Pancreas (tissue), 10 donors: Measurements from ENCODE around the gene CLEC3B. TPM values are rescaled to one million over a fixed set of nuclear protein-coding genes. Genes with fewer than 3 reads are reported as not detected.

Experiments used
- ATAC-seq, 4 donors: fragments of 200-7000 bp; cut with Tn5 transposase; one replicate each; pipeline versions ENCODE4 v1.8.0 to v1.9.1; 2020; ENCODE audit warnings: mild to moderate bottlenecking in 4 of 4, moderate library complexity in 4 of 4
- DNase-seq, 6 donors: peaks; one replicate each; pipeline ENCODE4 v3.0.0-alpha.2; 2020
- FAIRE-seq: peaks from 2 replicates; lab custom pipeline; 2012; peaks lifted over from hg19 to GRCh38; lab: Jason Lieb, UNC
- H3K27ac ChIP-seq, 4 donors: fragments of 200-600 bp; sonication (generic); 1 replicate in 3 of 4; 2 replicates in 1 of 4; pipeline versions ENCODE4 v1.5.0 to v1.8.0; 2020
- H3K27me3 ChIP-seq, 4 donors: fragments of 200-600 bp; one replicate each; pipeline ENCODE4 v1.8.0; 2021
- H3K36me3 ChIP-seq, 3 donors: fragments of 200-600 bp; sonication (generic) in 1 of 3; one replicate each; pipeline versions ENCODE4 v1.5.0 to v1.8.0; 2020 to 2021
- H3K4me1 ChIP-seq, 3 donors: fragments of 200-600 bp; one replicate each; pipeline ENCODE4 v1.8.0; 2021
- H3K4me3 ChIP-seq, 4 donors: fragments of 200-600 bp; sonication (generic) in 2 of 4; one replicate each; pipeline versions ENCODE4 v1.5.0 to v1.8.0; 2020 to 2021
- H3K9me3 ChIP-seq, 4 donors: fragments of 200-600 bp; one replicate each; pipeline ENCODE4 v1.8.0; 2021
- WGBS, 2 donors: extraction: QIAGEN DNeasy Blood & Tissue Kit; methylation state at CpG; one replicate each; pipeline ENCODE4 v1.1.7; 2013; 5-methylcytosine and 5-hydroxymethylcytosine counted together
- intact Hi-C, 3 donors: fragments of 100-400 bp; cut with DNase I; formaldehyde crosslinking; loops; one replicate each; pipeline versions ENCODE4 v1.11.1 to v1.14.2; 2022
- polyA plus RNA-seq, 2 donors: library from polyadenylated mRNA; stranded (reverse); fragments of 200-250 nt; gene quantifications; one replicate each; pipeline ENCODE4 v1.2.3, GENCODE V29; 2013
- total RNA-seq, 6 donors: library from RNA; stranded (reverse); fragmentation: NEBNext Ultra II Directional in 4 of 6; extraction: Animal tissue kit (Norgen Biotek cat#: 25700) in 4 of 6; gene quantifications; one replicate each; pipeline versions ENCODE4 v1.2.1 to v1.2.4, GENCODE V29; 2021 to 2023
- TF ChIP-seq, protein P1 (sequence below), 4 donors: fragments of 200-600 bp; sonication (generic) in 3 of 4; IDR thresholded peaks; one replicate each; pipeline versions ENCODE4 v1.5.0 to v1.8.0; 2021; ENCODE audit warnings: antibody characterized with exemption in 4 of 4
- donor health status: healthy with polysubstance abuse.
- donor health status: DM: no; HTN: no; CAD: no; lungs with moderate emphysema.
- donor health status: DM: no; HTN: no; CAD: no.
- donor health status: control.
- donor health status: control.
- donor health status: Bipolar disorder and iron deficiency.
- donor health status: DM: yes; HTN: yes; CAD: no.
- donor health status: DM: no; HTN: no; CAD: no.
- donor health status: DM: no; HTN: no; CAD: no.
- donor health status: DM: yes; HTN: yes; CAD: no.

CLEC3B gene
- total and polyA plus RNA-seq, 8 donors, result 1.3 to 31.9 (median 7.8) TPM

DNA sequence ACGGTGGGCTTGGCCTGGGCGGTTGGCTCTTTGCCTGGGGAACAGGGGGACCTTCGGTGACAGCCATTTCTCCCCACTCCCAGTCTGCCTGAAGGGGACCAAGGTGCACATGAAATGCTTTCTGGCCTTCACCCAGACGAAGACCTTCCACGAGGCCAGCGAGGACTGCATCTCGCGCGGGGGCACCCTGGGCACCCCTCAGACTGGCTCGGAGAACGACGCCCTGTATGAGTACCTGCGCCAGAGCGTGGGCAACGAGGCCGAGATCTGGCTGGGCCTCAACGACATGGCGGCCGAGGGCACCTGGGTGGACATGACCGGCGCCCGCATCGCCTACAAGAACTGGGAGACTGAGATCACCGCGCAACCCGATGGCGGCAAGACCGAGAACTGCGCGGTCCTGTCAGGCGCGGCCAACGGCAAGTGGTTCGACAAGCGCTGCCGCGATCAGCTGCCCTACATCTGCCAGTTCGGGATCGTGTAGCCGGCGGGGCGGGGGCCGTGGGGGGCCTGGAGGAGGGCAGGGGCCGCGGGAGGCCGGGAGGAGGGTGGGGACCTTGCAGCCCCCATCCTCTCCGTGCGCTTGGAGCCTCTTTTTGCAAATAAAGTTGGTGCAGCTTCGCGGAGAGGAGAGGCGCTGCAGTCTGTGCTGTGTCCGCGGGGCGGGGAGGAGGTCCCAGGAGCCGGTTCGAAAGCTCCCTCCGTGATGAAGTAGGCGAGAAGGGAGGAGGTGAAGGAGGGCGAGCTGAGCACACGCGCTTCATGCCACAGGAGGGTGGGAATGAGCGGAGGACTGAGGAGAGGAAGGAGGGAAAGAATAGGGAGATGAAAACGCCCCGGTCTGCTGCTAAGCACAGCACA is 9.6 kb downstream of the CLEC3B start:
- Histone ChIP-seq H3K4me1 (peaks cover 0 to 3% (median 0%) of the 10 kb centered on the region in 3 donors), H3K4me3 (peak overlapping the region in 1 of 4 donors; percentile 33), H3K36me3 (no peaks in the 10 kb centered on the region), H3K27ac (no peak overlapping the region), H3K9me3 (no peaks in the 10 kb centered on the region), H3K27me3 (no peaks in the 10 kb centered on the region)
- TF ChIP-seq, protein P1, sequence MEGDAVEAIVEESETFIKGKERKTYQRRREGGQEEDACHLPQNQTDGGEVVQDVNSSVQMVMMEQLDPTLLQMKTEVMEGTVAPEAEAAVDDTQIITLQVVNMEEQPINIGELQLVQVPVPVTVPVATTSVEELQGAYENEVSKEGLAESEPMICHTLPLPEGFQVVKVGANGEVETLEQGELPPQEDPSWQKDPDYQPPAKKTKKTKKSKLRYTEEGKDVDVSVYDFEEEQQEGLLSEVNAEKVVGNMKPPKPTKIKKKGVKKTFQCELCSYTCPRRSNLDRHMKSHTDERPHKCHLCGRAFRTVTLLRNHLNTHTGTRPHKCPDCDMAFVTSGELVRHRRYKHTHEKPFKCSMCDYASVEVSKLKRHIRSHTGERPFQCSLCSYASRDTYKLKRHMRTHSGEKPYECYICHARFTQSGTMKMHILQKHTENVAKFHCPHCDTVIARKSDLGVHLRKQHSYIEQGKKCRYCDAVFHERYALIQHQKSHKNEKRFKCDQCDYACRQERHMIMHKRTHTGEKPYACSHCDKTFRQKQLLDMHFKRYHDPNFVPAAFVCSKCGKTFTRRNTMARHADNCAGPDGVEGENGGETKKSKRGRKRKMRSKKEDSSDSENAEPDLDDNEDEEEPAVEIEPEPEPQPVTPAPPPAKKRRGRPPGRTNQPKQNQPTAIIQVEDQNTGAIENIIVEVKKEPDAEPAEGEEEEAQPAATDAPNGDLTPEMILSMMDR (IDR thresholded peaks at IDR 0.05), result no peak
- ATAC-seq (peak in 3 of 4 donors; percentile 5 to 11 (median 10)), DNase-seq (peak in 3 of 6 donors; percentile 28 to 67 (median 62)), FAIRE-seq (no peak)
- intact Hi-C loops, result loop anchor here in 2 of 3 donors (5.0 to 10.0 kb wide), 3 partner anchors 177 to 462 kb away; no protein-coding TSS in a partner anchor
- 25 to 28% methylated on average over 64 of the region's 64 CpGs for WGBS, 2 donors

- Histone ChIP-seq H3K4me1 (peaks cover 0 to 10% (median 0%) of the 10 kb centered on the region in 3 donors), H3K27ac (no peak overlapping the region), H3K36me3 (no peaks in the 10 kb centered on the region), H3K4me3 (no peak overlapping the region), H3K27me3 (no peaks in the 10 kb centered on the region), H3K9me3 (no peaks in the 10 kb centered on the region)
- 1 to 2% methylated on average over 11 of the region's 11 CpGs for WGBS, 2 donors
- TF ChIP-seq, protein P1 (IDR thresholded peaks at IDR 0.05), result peak; percentile 83 to 90 (median 86)
- ATAC-seq (peak; percentile 88 to 92 (median 90)), DNase-seq (peak; percentile 87 to 95 (median 90)), FAIRE-seq (peak; percentile 43)
- intact Hi-C loops, result loop anchor here in 2 of 3 donors (5.0 to 10.0 kb wide), 3 partner anchors 174 to 459 kb away; no protein-coding TSS in a partner anchor
These were observed 11.8 kb downstream of the CLEC3B start for GRCh38 chr3:45037720-45038455.

DNA sequence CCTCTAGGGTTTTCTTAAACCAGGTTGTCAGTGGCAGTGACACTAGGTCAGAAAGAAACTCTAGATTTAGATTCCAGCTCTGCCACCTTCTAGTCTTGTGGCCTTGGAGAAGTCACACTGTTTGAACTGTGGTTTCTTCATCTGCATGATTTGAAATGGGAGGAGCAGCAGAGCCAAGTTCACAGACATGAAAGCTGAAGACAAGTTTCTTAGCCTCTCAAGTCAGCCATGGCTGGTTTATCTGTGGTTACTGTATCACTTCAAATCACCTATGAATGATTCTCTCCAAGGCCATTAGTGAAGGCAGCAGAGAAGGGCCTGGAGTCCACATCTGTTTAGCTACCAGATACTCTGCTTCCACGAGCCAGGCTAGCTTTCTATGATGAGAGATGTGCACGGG is 15.6 kb downstream of the CLEC3B start:
- no peaks in the 10 kb centered on the region for H3K9me3 ChIP-seq
- intact Hi-C loops, result loop anchor here in 1 of 3 donors (10.0 kb wide), 1 partner anchor 163 kb away; no protein-coding TSS in a partner anchor
- WGBS, 2 donors, result 64 to 72% methylated on average over 2 of the region's 2 CpGs
- no peaks in the 10 kb centered on the region for H3K36me3 ChIP-seq
- no peak overlapping the region for H3K4me3 ChIP-seq
- FAIRE-seq, result no peak
- TF ChIP-seq, protein P1 (IDR thresholded peaks at IDR 0.05), result no peak
- DNase-seq, result no peak
- H3K4me1 ChIP-seq, result peaks cover 0 to 7% (median 0%) of the 10 kb centered on the region in 3 donors
- H3K27ac ChIP-seq, result no peak overlapping the region
- no peaks in the 10 kb centered on the region for H3K27me3 ChIP-seq
- ATAC-seq, result no peak

GRCh38 chr3:45042162-45042561 is 16.1 kb downstream of the CLEC3B start:
- FAIRE-seq, result no peak
- intact Hi-C loops, result loop anchor here in 1 of 3 donors (10.0 kb wide), 1 partner anchor 163 kb away; no protein-coding TSS in a partner anchor
- TF ChIP-seq, protein P1 (IDR thresholded peaks at IDR 0.05), result no peak
- no peak for DNase-seq
- no peak overlapping the region for H3K4me3 ChIP-seq
- H3K36me3 ChIP-seq, result no peaks in the 10 kb centered on the region
- no peak overlapping the region for H3K27ac ChIP-seq
- peaks cover 0 to 7% (median 0%) of the 10 kb centered on the region in 3 donors for H3K4me1 ChIP-seq
- H3K27me3 ChIP-seq, result no peaks in the 10 kb centered on the region
- H3K9me3 ChIP-seq, result no peaks in the 10 kb centered on the region
- ATAC-seq, result no peak
- 34 to 36% methylated on average over 3 of the region's 3 CpGs for WGBS, 2 donors
